ENCODE measurements around the gene PFKL. TPM values are rescaled to one million over a fixed set of nuclear protein-coding genes. Genes with fewer than 3 reads are reported as not detected.

Gene PFKL
- total RNA-seq, 3 donors from 2014 or later (not counting 1 experiment from before 2014, with no cell fraction given) = 89.7 to 91.3 (median 89.9) TPM

DNA sequence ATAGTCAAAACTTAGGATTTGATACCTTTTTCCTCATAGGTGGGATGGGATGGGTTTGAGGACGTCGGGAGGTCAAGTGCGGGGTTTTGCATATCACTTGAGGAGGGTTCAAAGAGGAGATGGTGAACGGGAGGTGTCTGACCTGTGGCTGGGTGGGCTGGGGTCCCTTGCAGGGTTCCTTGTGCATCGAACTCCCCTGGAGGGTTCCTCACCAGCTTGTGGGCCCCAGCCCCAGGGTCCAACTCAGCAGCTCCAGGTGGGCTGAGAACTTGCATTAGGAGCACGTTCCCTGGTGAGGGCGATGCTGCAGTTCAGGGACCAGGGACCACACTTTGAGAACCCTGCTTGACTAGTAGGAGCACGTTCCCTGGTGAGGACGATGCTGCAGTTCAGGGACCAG is 76.8 kb downstream of the PFKL start:
- Mint-ChIP-seq H3K27me3 (ENCODE audit: low read depth in 2 of 2) (no peaks in the 10 kb centered on the region), H3K4me3 (peak overlapping the region; percentile 31), H3K27ac (no peak overlapping the region), H3K9me3 (no peaks in the 10 kb centered on the region), H3K36me3 (no peaks in the 10 kb centered on the region), H3K4me1 (peaks cover 31 to 64% of the 10 kb centered on the region in 2 donors)
- DNase-seq = no peak
- intact Hi-C loops (cut with micrococcal nuclease) = loop anchor here (10.0 kb wide), 3 partner anchors 98 to 548 kb away; partner anchors contain the start of genes ITGB2 and TRAPPC10
- 98% methylated on average over 9 of the region's 9 CpGs for WGBS (ENCODE audit: insufficient coverage)
- Histone ChIP-seq H3K4me1 (ENCODE audit: control insufficient read depth, insufficient read depth, low read length) (peaks cover 43% of the 10 kb centered on the region), H3K27ac (ENCODE audit: low read length) (no peak overlapping the region), H3K9me3 (ENCODE audit: control insufficient read depth, insufficient read depth, low read length) (peaks cover 4% of the 10 kb centered on the region), H3K27me3 (ENCODE audit: control insufficient read depth, insufficient read depth, low read length) (peaks cover 5% of the 10 kb centered on the region), H3K36me3 (ENCODE audit: control insufficient read depth, insufficient read depth, low read length) (peaks cover 4% of the 10 kb centered on the region), H3K4me3 (ENCODE audit: low read length) (no peak overlapping the region)
- ATAC-seq = no peak
- TF ChIP-seq, protein P1, sequence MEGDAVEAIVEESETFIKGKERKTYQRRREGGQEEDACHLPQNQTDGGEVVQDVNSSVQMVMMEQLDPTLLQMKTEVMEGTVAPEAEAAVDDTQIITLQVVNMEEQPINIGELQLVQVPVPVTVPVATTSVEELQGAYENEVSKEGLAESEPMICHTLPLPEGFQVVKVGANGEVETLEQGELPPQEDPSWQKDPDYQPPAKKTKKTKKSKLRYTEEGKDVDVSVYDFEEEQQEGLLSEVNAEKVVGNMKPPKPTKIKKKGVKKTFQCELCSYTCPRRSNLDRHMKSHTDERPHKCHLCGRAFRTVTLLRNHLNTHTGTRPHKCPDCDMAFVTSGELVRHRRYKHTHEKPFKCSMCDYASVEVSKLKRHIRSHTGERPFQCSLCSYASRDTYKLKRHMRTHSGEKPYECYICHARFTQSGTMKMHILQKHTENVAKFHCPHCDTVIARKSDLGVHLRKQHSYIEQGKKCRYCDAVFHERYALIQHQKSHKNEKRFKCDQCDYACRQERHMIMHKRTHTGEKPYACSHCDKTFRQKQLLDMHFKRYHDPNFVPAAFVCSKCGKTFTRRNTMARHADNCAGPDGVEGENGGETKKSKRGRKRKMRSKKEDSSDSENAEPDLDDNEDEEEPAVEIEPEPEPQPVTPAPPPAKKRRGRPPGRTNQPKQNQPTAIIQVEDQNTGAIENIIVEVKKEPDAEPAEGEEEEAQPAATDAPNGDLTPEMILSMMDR (IDR thresholded peaks at IDR 0.05) = no peak

Other genes starting within 250 kb of the PFKL start
- gene PWP2, start 192.7 kb upstream of the PFKL start, total RNA-seq = 10 to 100 TPM; 28.5 to 32.7 (median 32.7) TPM
- gene GATD3, start 166.4 kb upstream of the PFKL start, total RNA-seq = 10 to 100 TPM; 24.8 to 37.1 (median 27.8) TPM
- 1 to 10 TPM; 1.7 to 4.5 (median 2.9) TPM for gene ICOSLG, start 59.1 kb upstream of the PFKL start, total RNA-seq
- gene DNMT3L, start 38.2 kb upstream of the PFKL start, total RNA-seq = not detected
- gene AIRE, start 14.2 kb upstream of the PFKL start, total RNA-seq = not detected
- gene CFAP410, start 39.3 kb downstream of the PFKL start, total RNA-seq = 10 to 100 TPM; 43.6 to 47.4 (median 46.7) TPM
- gene TRPM2, start 53.6 kb downstream of the PFKL start, total RNA-seq = 10 to 100 TPM; 21.7 to 70.5 (median 25.2) TPM
- gene LRRC3, start 155.5 kb downstream of the PFKL start, total RNA-seq = under 1 TPM; 0.36 to 0.50 (median 0.38) TPM
- not detected for gene KRTAP10-1, start 240.1 kb downstream of the PFKL start, total RNA-seq